HG02852 (cell line): ENCODE measurements around the gene CLPSL2.

ENCODE experiments used
- ATAC-seq: cut with Tn5 transposase; IDR thresholded peaks from one replicate; pipeline ENCODE4 v1.9.1; 2021; ENCODE audit warnings: mild to moderate bottlenecking, moderate library complexity; ENCODE audit not compliant: unreplicated experiment

CLPSL2 gene

GRCh38 chr6:35745509-35745908, 30.9 kb upstream of the CLPSL2 start:
- no peak for ATAC-seq

- ATAC-seq, result no peak
Observed at GRCh38 chr6:35746516-35746915, 29.9 kb upstream of the CLPSL2 start.

- ATAC-seq, result no peak
Observed at GRCh38 chr6:35747877-35748276, 28.5 kb upstream of the CLPSL2 start.

GRCh38 chr6:35750557-35750956, 25.8 kb upstream of the CLPSL2 start:
- no peak for ATAC-seq

GRCh38 chr6:35751594-35751993, 24.8 kb upstream of the CLPSL2 start:
- no peak for ATAC-seq

GRCh38 chr6:35752330-35752729, 24.1 kb upstream of the CLPSL2 start:
- ATAC-seq, result no peak

GRCh38 chr6:35754452-35755277, 21.7 kb upstream of the CLPSL2 start:
- no peak for ATAC-seq

GRCh38 chr6:35755278-35755924, 21.0 kb upstream of the CLPSL2 start:
- ATAC-seq, result no peak

- no peak for ATAC-seq
Observed at GRCh38 chr6:35757456-35758123, 18.8 kb upstream of the CLPSL2 start.

GRCh38 chr6:35759426-35759825, 17.0 kb upstream of the CLPSL2 start:
- no peak for ATAC-seq

GRCh38 chr6:35765739-35766138, 10.7 kb upstream of the CLPSL2 start:
- no peak for ATAC-seq

GRCh38 chr6:35769211-35769610, 7.2 kb upstream of the CLPSL2 start:
- no peak for ATAC-seq

GRCh38 chr6:35771343-35771627, 5.1 kb upstream of the CLPSL2 start:
- ATAC-seq, result no peak

GRCh38 chr6:35774116-35774794, 2.1 kb upstream of the CLPSL2 start:
- no peak for ATAC-seq

- ATAC-seq, result no peak
Observed at GRCh38 chr6:35775031-35775430, 1.4 kb upstream of the CLPSL2 start.

GRCh38 chr6:35777356-35778102, 1.1 kb downstream of the CLPSL2 start:
- ATAC-seq, result no peak

GRCh38 chr6:35778437-35778836, 2.0 kb downstream of the CLPSL2 start:
- ATAC-seq, result no peak

- no peak for ATAC-seq
Observed at GRCh38 chr6:35780719-35781118, 4.3 kb downstream of the CLPSL2 start, which contains the start of gene CLPSL1. CLPSL1 (plus strand) TSS chr6:35781019; CDS start chr6:35781111, 92 bp downstream.

GRCh38 chr6:35781290-35781689, 4.9 kb downstream of the CLPSL2 start:
- no peak for ATAC-seq

GRCh38 chr6:35782424-35782823, 6.0 kb downstream of the CLPSL2 start:
- no peak for ATAC-seq

- no peak for ATAC-seq
Observed at GRCh38 chr6:35784200-35784599, 7.8 kb downstream of the CLPSL2 start.
